Caco-2 (cell line): ENCODE measurements around the gene UBE2Q1. TPM values are rescaled to one million over a fixed set of nuclear protein-coding genes. Genes with fewer than 3 reads are reported as not detected.
A peak's percentile ranks its signal among the peaks of the same experiment; 100 is the strongest.

Experiments used
- BruUV-seq: library from RNA; stranded (reverse); fragments of 400-500 nt; replicated peaks from 2 replicates; lab custom pipeline; 2021; lab: Mats Ljungman, UMichigan
- CTCF ChIA-PET: fragments of 300-600 bp; sonication (Branson Sonifier 250); formaldehyde crosslinking; loops from one replicate; lab custom pipeline; 2022; ENCODE audit warnings: antibody characterized with exemption; lab: Charles Lee
- POLR2A ChIA-PET: fragments of 300-600 bp; sonication (Branson Sonifier 250); formaldehyde crosslinking; loops from one replicate; lab custom pipeline; 2022; ENCODE audit warnings: antibody characterized with exemption; lab: Charles Lee
- DNase-seq, 2 experiments: peaks; one replicate each; pipeline versions ENCODE4 v3.0.0 to v3.0.0-alpha.2; 2020 to 2022
- H3K27me3 ChIP-seq: replicated peaks from 2 replicates; pipeline ENCODE4 v1.6.0; 2011; ENCODE audit warnings: low read length; ENCODE audit not compliant: control insufficient read depth, insufficient read depth
- H3K36me3 ChIP-seq: 2 replicates; pipeline ENCODE4 v1.5.1; 2011; ENCODE audit warnings: low read length; ENCODE audit not compliant: control insufficient read depth, insufficient read depth
- H3K4me1 ChIP-seq: fragments of 250-450 bp; sonication (Bioruptor Pico); 2 replicates; pipeline ENCODE4 v1.5.1; 2020; ENCODE audit warnings: mild to moderate bottlenecking
- H3K4me3 ChIP-seq: 2 replicates; pipeline ENCODE4 v1.5.1; 2011; ENCODE audit warnings: low read depth, mild to moderate bottlenecking, control low read depth, low read length
- H3K9me3 ChIP-seq: fragments of 250-450 bp; sonication (Bioruptor Pico); 2 replicates; pipeline ENCODE4 v1.5.1; 2020; ENCODE audit warnings: mild to moderate bottlenecking, moderate library complexity
- H3K27ac Mint-ChIP-seq: one replicate; pipeline ENCODE4 v1.8.0; 2022; ENCODE audit warnings: mixed read lengths; ENCODE audit not compliant: unreplicated experiment
- H3K27me3 Mint-ChIP-seq: one replicate; pipeline ENCODE4 v1.8.0; 2022; ENCODE audit warnings: mixed read lengths; ENCODE audit not compliant: insufficient read depth, unreplicated experiment
- H3K36me3 Mint-ChIP-seq: one replicate; pipeline ENCODE4 v1.8.0; 2022; ENCODE audit warnings: mild to moderate bottlenecking, mixed read lengths; ENCODE audit not compliant: insufficient read depth, unreplicated experiment
- H3K4me1 Mint-ChIP-seq: one replicate; pipeline ENCODE4 v1.8.0; 2022; ENCODE audit warnings: low read depth, mixed read lengths; ENCODE audit not compliant: unreplicated experiment
- H3K4me3 Mint-ChIP-seq: one replicate; pipeline ENCODE4 v1.8.0; 2022; ENCODE audit warnings: mild to moderate bottlenecking, moderate library complexity, mixed read lengths; ENCODE audit not compliant: unreplicated experiment
- H3K9me3 Mint-ChIP-seq: one replicate; pipeline ENCODE4 v1.8.0; 2022; ENCODE audit warnings: mixed read lengths; ENCODE audit not compliant: unreplicated experiment
- intact Hi-C: fragments of 100-400 bp; cut with micrococcal nuclease; formaldehyde crosslinking; loops from one replicate; pipeline ENCODE4 v1.10.0; 2022; ENCODE audit not compliant: unreplicated experiment
- total RNA-seq: library from RNA; stranded (reverse); gene quantifications from 2 replicates; pipeline ENCODE4 v1.2.3, GENCODE V29; 2022
- TF ChIP-seq, protein P1 (sequence below), 2 experiments: fragments of 200-600 bp in 1 of 2; IDR thresholded peaks; 1 replicate in 1 of 2; 2 replicates in 1 of 2; pipeline versions ENCODE4 v1.5.1 to v1.8.0; 2011 to 2022; ENCODE audit warnings: antibody characterized with exemption in 1 of 2, control low read depth in 1 of 2, inconsistent platforms in 1 of 2, low read depth in 1 of 2, low read length in 1 of 2, mild to moderate bottlenecking in 1 of 2, moderate library complexity in 1 of 2; ENCODE audit not compliant: insufficient read depth in 1 of 2, severe bottlenecking in 1 of 2, unreplicated experiment in 1 of 2

Gene UBE2Q1
- total RNA-seq, 1 experiment from 2014 or later, result 93.2 TPM

DNA sequence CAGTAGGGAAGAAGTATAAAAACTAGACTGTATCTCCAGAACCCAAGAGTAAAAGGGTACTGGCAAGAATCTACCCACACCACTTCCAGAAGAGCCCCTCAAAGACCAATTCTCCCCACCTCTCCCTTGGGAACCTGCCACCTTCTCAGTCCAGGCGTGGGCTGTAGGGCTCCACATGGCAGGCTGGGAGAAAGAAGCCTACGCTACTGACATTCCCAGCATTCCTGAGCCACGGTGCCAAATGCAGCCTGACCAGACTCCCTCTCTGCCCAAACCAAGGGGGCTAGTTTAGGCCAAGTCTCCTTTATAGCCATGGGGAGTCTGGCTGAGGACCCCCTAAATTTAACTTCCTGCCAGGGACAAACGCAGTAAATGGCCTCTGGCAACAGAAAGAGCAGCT, 2.0 kb downstream of the UBE2Q1 start:
- Histone ChIP-seq H3K4me1 (peaks cover 13% of the 10 kb centered on the region), H3K36me3 (peaks cover 13% of the 10 kb centered on the region), H3K27me3 (no peaks in the 10 kb centered on the region), H3K4me3 (no peak overlapping the region; the same call in 1 of the 2 replicates), H3K9me3 (no peaks in the 10 kb centered on the region)
- peaks cover 66% of the 10 kb centered on the region for H3K36me3 Mint-ChIP-seq
- H3K4me1 Mint-ChIP-seq, result peaks cover 13% of the 10 kb centered on the region
- no peak for DNase-seq
- POLR2A ChIA-PET, result no interaction called here
- peak overlapping the region; percentile 90 for H3K4me3 Mint-ChIP-seq
- CTCF ChIA-PET, result no interaction called here
- TF ChIP-seq, protein P1, sequence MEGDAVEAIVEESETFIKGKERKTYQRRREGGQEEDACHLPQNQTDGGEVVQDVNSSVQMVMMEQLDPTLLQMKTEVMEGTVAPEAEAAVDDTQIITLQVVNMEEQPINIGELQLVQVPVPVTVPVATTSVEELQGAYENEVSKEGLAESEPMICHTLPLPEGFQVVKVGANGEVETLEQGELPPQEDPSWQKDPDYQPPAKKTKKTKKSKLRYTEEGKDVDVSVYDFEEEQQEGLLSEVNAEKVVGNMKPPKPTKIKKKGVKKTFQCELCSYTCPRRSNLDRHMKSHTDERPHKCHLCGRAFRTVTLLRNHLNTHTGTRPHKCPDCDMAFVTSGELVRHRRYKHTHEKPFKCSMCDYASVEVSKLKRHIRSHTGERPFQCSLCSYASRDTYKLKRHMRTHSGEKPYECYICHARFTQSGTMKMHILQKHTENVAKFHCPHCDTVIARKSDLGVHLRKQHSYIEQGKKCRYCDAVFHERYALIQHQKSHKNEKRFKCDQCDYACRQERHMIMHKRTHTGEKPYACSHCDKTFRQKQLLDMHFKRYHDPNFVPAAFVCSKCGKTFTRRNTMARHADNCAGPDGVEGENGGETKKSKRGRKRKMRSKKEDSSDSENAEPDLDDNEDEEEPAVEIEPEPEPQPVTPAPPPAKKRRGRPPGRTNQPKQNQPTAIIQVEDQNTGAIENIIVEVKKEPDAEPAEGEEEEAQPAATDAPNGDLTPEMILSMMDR (IDR thresholded peaks at IDR 0.05; ENCODE audit: insufficient read depth in 1 of 2, low read depth in 1 of 2, low read length in 1 of 2, severe bottlenecking in 1 of 2, unreplicated experiment in 1 of 2), result no peak
- BruUV-seq, result no TSS peak
- H3K27me3 Mint-ChIP-seq, result no peaks in the 10 kb centered on the region
- no peak overlapping the region for H3K27ac Mint-ChIP-seq
- intact Hi-C loops, result no loop called here
- H3K9me3 Mint-ChIP-seq, result no peaks in the 10 kb centered on the region

DNA sequence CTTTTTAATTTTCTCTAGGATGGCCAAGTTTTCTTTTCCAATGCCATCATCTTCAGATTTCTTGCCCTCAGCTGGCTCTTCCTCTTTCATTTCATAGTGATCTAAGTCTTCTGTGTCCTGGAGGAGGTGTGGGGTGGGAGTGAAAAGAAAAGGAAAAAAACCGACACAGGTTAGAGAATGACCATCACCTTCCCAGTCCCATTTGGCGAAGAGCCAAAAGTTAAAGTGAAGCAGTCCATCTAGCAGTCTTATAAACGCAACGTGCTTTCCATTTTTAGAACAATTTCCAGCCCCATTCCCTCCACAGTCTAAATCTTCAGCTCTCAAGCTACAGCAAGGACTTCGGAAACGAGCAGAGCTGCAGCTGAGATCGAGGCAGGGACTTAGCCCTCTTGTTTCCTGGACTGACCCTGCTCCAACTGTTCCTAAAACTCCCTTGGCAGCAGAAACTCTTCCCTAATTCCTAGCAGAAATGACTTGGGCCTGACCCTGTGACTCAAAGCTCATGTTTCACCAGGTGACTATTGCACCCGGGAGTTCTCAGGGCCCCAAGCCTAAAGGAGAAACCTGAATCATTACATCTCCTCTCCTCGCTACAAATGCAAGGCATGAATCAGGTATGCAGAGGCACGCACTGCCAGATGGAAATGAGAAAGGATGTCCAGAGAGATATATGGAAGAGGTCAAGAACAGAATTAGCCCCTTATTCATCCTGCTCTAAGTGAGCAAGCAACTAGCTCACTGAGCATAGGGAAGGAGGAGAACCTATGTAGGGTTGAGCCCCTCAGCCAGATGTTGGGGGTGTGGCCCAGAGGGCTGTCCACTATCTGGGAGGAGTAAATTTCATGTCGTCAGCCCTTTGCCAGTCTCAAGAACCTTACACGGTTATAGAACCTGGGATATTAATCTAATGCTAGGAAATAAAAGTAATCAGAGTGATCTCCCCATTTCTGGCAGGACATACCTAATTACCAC, 5.1 kb downstream of the UBE2Q1 start:
- Histone ChIP-seq H3K4me1 (peaks cover 13% of the 10 kb centered on the region), H3K4me3 (no peak overlapping the region), H3K36me3 (peaks cover 16% of the 10 kb centered on the region), H3K9me3 (no peaks in the 10 kb centered on the region), H3K27me3 (no peaks in the 10 kb centered on the region)
- DNase-seq, result no peak
- H3K36me3 Mint-ChIP-seq, result peaks cover 82% of the 10 kb centered on the region
- ChIA-PET CTCF (interaction anchor here (0.6 kb wide), 2 partner anchors 454 to 469 kb away, joined by 3 read pairs; no protein-coding TSS in a partner anchor), POLR2A (interaction anchor here (0.5 kb wide), 1 partner anchor 55 kb away, joined by 5 read pairs; the partner anchor contains the start of gene ADAR)
- H3K4me3 Mint-ChIP-seq, result no peak overlapping the region
- H3K4me1 Mint-ChIP-seq, result peaks cover 7% of the 10 kb centered on the region
- intact Hi-C loops, result no loop called here
- TF ChIP-seq, protein P1 (IDR thresholded peaks at IDR 0.05; ENCODE audit: insufficient read depth in 1 of 2, low read depth in 1 of 2, low read length in 1 of 2, severe bottlenecking in 1 of 2, unreplicated experiment in 1 of 2), result no peak
- H3K27me3 Mint-ChIP-seq, result no peaks in the 10 kb centered on the region
- no peak overlapping the region for H3K27ac Mint-ChIP-seq
- BruUV-seq, result no TSS peak
- no peaks in the 10 kb centered on the region for H3K9me3 Mint-ChIP-seq

DNA sequence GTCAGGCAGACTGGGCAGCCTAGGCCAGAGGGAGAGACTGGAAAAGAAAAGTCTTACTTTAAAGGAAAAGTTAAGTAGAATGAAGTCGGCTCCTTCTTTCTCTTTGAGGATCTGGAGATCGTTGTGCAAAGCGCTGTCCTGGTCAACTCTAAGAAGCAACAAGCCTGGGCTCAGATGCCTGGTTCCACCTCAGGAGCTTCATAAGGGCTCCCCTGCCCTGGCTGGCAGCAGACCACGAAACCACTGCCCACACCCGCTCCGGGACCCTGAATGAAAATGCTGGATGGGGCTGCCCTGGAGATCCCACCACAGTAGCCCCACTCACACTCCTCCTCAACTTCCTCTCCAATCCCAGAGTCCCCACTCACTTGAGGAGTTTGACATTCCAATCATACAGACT, 6.4 kb downstream of the UBE2Q1 start:
- intact Hi-C loops, result no loop called here
- no peaks in the 10 kb centered on the region for H3K9me3 Mint-ChIP-seq
- H3K27me3 Mint-ChIP-seq, result no peaks in the 10 kb centered on the region
- H3K9me3 ChIP-seq, result no peaks in the 10 kb centered on the region
- peaks cover 76% of the 10 kb centered on the region for H3K36me3 Mint-ChIP-seq
- H3K36me3 ChIP-seq, result peaks cover 16% of the 10 kb centered on the region
- no peak overlapping the region for H3K4me3 ChIP-seq
- no TSS peak for BruUV-seq
- H3K27ac Mint-ChIP-seq, result no peak overlapping the region
- no peaks in the 10 kb centered on the region for H3K27me3 ChIP-seq
- POLR2A ChIA-PET, result no interaction called here
- no peak overlapping the region for H3K4me3 Mint-ChIP-seq
- CTCF ChIA-PET, result interaction anchor here (0.6 to 1.2 kb wide), 3 partner anchors 72 to 163 kb away, joined by 3 read pairs; no protein-coding TSS in a partner anchor
- no peak for DNase-seq
- TF ChIP-seq, protein P1 (IDR thresholded peaks at IDR 0.05; ENCODE audit: insufficient read depth in 1 of 2, low read depth in 1 of 2, low read length in 1 of 2, severe bottlenecking in 1 of 2, unreplicated experiment in 1 of 2), result no peak
- H3K4me1 ChIP-seq, result peaks cover 10% of the 10 kb centered on the region
- H3K4me1 Mint-ChIP-seq, result peaks cover 9% of the 10 kb centered on the region
